Measurements from ENCODE around the gene MRPL55.
A peak's percentile ranks its signal among the peaks of the same experiment; 100 is the strongest.

The MRPL55 gene

GRCh38 chr1:228147151-228147693, 38.1 kb upstream of the MRPL55 start:
- no peak for DNase-seq

GRCh38 chr1:228146417-228147150, 37.5 kb upstream of the MRPL55 start:
- DNase-seq = no peak

GRCh38 chr1:228145463-228146416, 36.6 kb upstream of the MRPL55 start:
- no peak for DNase-seq

- no peak for DNase-seq
These were observed 35.9 kb upstream of the MRPL55 start for GRCh38 chr1:228144993-228145343.

GRCh38 chr1:228144193-228144992, 35.3 kb upstream of the MRPL55 start:
- no peak for DNase-seq

- no peak for DNase-seq
These were observed 34.5 kb upstream of the MRPL55 start for GRCh38 chr1:228143480-228144192.

- no peak for DNase-seq
These were observed 33.6 kb upstream of the MRPL55 start for GRCh38 chr1:228142701-228143136.

- DNase-seq = no peak
These were observed 33.1 kb upstream of the MRPL55 start for GRCh38 chr1:228142155-228142691.

GRCh38 chr1:228141226-228142044, 32.3 kb upstream of the MRPL55 start:
- DNase-seq = no peak

GRCh38 chr1:228140724-228141225, 31.7 kb upstream of the MRPL55 start:
- no peak for DNase-seq

- peak; percentile 100 for DNase-seq
These were observed 31.0 kb upstream of the MRPL55 start, which contains the start of gene GUK1 for GRCh38 chr1:228139931-228140723. TSS of gene GUK1 (plus strand) at chr1:228140279. CDS start at chr1:228140303, 24 bp downstream.

- DNase-seq = no peak
These were observed 30.4 kb upstream of the MRPL55 start for GRCh38 chr1:228139406-228139930.

- DNase-seq = no peak
These were observed 27.8 kb upstream of the MRPL55 start for GRCh38 chr1:228136901-228137300.

- DNase-seq = no peak
These were observed 25.5 kb upstream of the MRPL55 start for GRCh38 chr1:228134591-228134990.

GRCh38 chr1:228131766-228132165, 22.7 kb upstream of the MRPL55 start:
- DNase-seq = no peak

GRCh38 chr1:228125185-228125584, 16.1 kb upstream of the MRPL55 start:
- DNase-seq = no peak

GRCh38 chr1:228123505-228123904, 14.4 kb upstream of the MRPL55 start:
- no peak for DNase-seq

GRCh38 chr1:228122921-228123441, 13.9 kb upstream of the MRPL55 start:
- DNase-seq = no peak

- peak; percentile 55 for DNase-seq
These were observed 11.9 kb upstream of the MRPL55 start for GRCh38 chr1:228120857-228121489.

Measured in MV-4-11 (cell line).